CD4-positive, alpha-beta T cell treated with Interleukin-4 for 4 hours (primary cell): ENCODE measurements around the gene SFXN4.
"Not testable (repeated sequence)": the region's sequence is repeated elsewhere in the genome, so short reads cannot be mapped to it uniquely, and the experiment has no call there.

Experiments used
- DNase-seq: peaks from one replicate; pipeline ENCODE4 v3.0.0-alpha.2; 2020

SFXN4 gene

GRCh38 chr10:119105155-119105554, 60.4 kb downstream of the SFXN4 start:
- no peak for DNase-seq

GRCh38 chr10:119104654-119105015, 60.9 kb downstream of the SFXN4 start:
- DNase-seq: no peak

GRCh38 chr10:119103903-119104653, 61.4 kb downstream of the SFXN4 start, which contains the start of gene DENND10:
TSS of gene DENND10 (plus strand) at chr10:119104113. CDS start at chr10:119104143, 30 bp downstream.
- peak; percentile 67 for DNase-seq

GRCh38 chr10:119103241-119103902, 62.1 kb downstream of the SFXN4 start:
- DNase-seq: no peak

- DNase-seq: no peak
Observed at GRCh38 chr10:119101366-119102098, 64.0 kb downstream of the SFXN4 start.

- no peak for DNase-seq
Observed at GRCh38 chr10:119100434-119101238, 64.9 kb downstream of the SFXN4 start.

GRCh38 chr10:119098576-119098975, 66.9 kb downstream of the SFXN4 start:
- DNase-seq: no peak

- DNase-seq: not testable (repeated sequence)
Observed at GRCh38 chr10:119096641-119097415, 68.7 kb downstream of the SFXN4 start.

GRCh38 chr10:119095640-119096039, 69.9 kb downstream of the SFXN4 start:
- peak; percentile 48 for DNase-seq

GRCh38 chr10:119090968-119091367, 74.5 kb downstream of the SFXN4 start:
- peak; percentile 94 for DNase-seq
